Gastrocnemius medialis (tissue), 4 donors: ENCODE results near the gene MAML2. TPM values are rescaled to one million over a fixed set of nuclear protein-coding genes. Genes with fewer than 3 reads are reported as not detected.

Source experiments
- ATAC-seq, 2 donors: fragments of 150-250 bp; one replicate each; pipeline ENCODE4 v1.9.1; 2016
- DNase-seq, 2 donors: peaks; one replicate each; pipeline ENCODE4 v3.0.0-alpha.2; 2019
- H3K27ac ChIP-seq, 4 donors: fragments of 200-600 bp; sonication (generic); 1 replicate in 1 of 4; 2 replicates in 3 of 4; pipeline ENCODE4 v1.5.1; 2016 to 2018; ENCODE audit warnings: mild to moderate bottlenecking in 2 of 4, moderate library complexity in 1 of 4
- H3K27me3 ChIP-seq, 3 donors: fragments of 200-600 bp; sonication (generic) in 2 of 3; 1 replicate in 1 of 3; 2 replicates in 2 of 3; pipeline versions ENCODE4 v1.5.1 to v1.6.0; 2016 to 2019; ENCODE audit warnings: mild to moderate bottlenecking in 1 of 3, moderate library complexity in 1 of 3
- H3K36me3 ChIP-seq, 2 donors: fragments of 200-600 bp; sonication (generic) in 1 of 2; one replicate each; pipeline ENCODE4 v1.5.1; 2017 to 2018
- H3K4me1 ChIP-seq, 2 donors: fragments of 200-600 bp; sonication (generic) in 1 of 2; one replicate each; pipeline ENCODE4 v1.5.1; 2016 to 2017; ENCODE audit warnings: mild to moderate bottlenecking in 2 of 2
- H3K4me3 ChIP-seq, 4 donors: fragments of 200-600 bp; sonication (generic) in 3 of 4; 1 replicate in 1 of 4; 2 replicates in 3 of 4; pipeline ENCODE4 v1.5.1; 2016 to 2019; ENCODE audit warnings: mild to moderate bottlenecking in 2 of 4
- H3K9me3 ChIP-seq, 3 donors: fragments of 200-600 bp; sonication (generic) in 2 of 3; 1 replicate in 1 of 3; 2 replicates in 2 of 3; pipeline ENCODE4 v1.5.1; 2016 to 2019
- CTCF ChIP-seq, 5 experiments: fragments of 450-650 bp in 3 of 5; fragments of 200-600 bp in 2 of 5; sonication (generic) in 2 of 5; IDR thresholded peaks in 4 of 5; conservative IDR thresholded peaks in 1 of 5; 1 replicate in 4 of 5; 2 replicates in 1 of 5; pipeline ENCODE4 v1.5.1; 2016 to 2019; ENCODE audit warnings: antibody characterized with exemption in 5 of 5, mild to moderate bottlenecking in 3 of 5, moderate library complexity in 3 of 5
- POLR2A ChIP-seq, 2 donors: fragments of 450-650 bp; IDR thresholded peaks; one replicate each; pipeline ENCODE4 v1.6.1; 2017; ENCODE audit warnings: antibody characterized with exemption in 2 of 2, mild to moderate bottlenecking in 2 of 2, moderate library complexity in 2 of 2
- in situ Hi-C, 4 donors: fragments of 200-750 bp; cut with MboI; loops; one replicate each; pipeline versions ENCODE4 v1.15.0 to v1.8.0; 2017; ENCODE audit warnings: low sequenced_read_pairs in 4 of 4
- intact Hi-C: fragments of 100-400 bp; cut with DNase I; formaldehyde crosslinking; loops from one replicate; pipeline ENCODE4 v1.15.1; 2023; ENCODE audit warnings: low total_unique reads
- total RNA-seq, 4 donors: library from RNA; depleted of rRNA; stranded (reverse); fragments of >200 nt; gene quantifications; one replicate each; pipeline versions ENCODE4 v1.1.0 to v1.2.3, GENCODE V29; 2016

MAML2 gene
- total RNA-seq, 4 donors from 2014 or later, result 4.1 to 6.3 (median 4.8) TPM

GRCh38 chr11:96168623-96169022 is 174.4 kb downstream of the MAML2 start:
- TF ChIP-seq CTCF (IDR thresholded peaks at IDR 0.05 in 4 of 5, conservative IDR thresholded peaks at IDR 0.05 in 1 of 5), result no peak
- TF ChIP-seq POLR2A (IDR thresholded peaks at IDR 0.05), result no peak
- in situ Hi-C loops, result no loop called here
- peak; percentile 89 to 97 for ATAC-seq
- DNase-seq, result peak; percentile 40 to 48
- intact Hi-C loops, result no loop called here
- H3K9me3 ChIP-seq, result no peaks in the 10 kb centered on the region
- H3K4me1 ChIP-seq, result peaks cover 0 to 12% of the 10 kb centered on the region in 2 donors
- no peak overlapping the region for H3K4me3 ChIP-seq
- H3K36me3 ChIP-seq, result no peaks in the 10 kb centered on the region
- no peaks in the 10 kb centered on the region for H3K27me3 ChIP-seq
- H3K27ac ChIP-seq, result peak overlapping the region; percentile 30 to 56 (median 40)

GRCh38 chr11:96167787-96168186 is 175.2 kb downstream of the MAML2 start:
- Histone ChIP-seq H3K9me3 (no peaks in the 10 kb centered on the region), H3K27ac (peak overlapping the region; percentile 3 to 35 (median 19)), H3K4me3 (no peak overlapping the region), H3K4me1 (peaks cover 0 to 12% of the 10 kb centered on the region in 2 donors), H3K27me3 (no peaks in the 10 kb centered on the region), H3K36me3 (no peaks in the 10 kb centered on the region)
- in situ Hi-C loops (no loop called here), intact Hi-C loops (no loop called here)
- ATAC-seq, result no peak
- TF ChIP-seq POLR2A (IDR thresholded peaks at IDR 0.05), result no peak
- TF ChIP-seq CTCF (IDR thresholded peaks at IDR 0.05 in 4 of 5, conservative IDR thresholded peaks at IDR 0.05 in 1 of 5), result no peak
- DNase-seq, result no peak

- TF ChIP-seq CTCF (IDR thresholded peaks at IDR 0.05 in 4 of 5, conservative IDR thresholded peaks at IDR 0.05 in 1 of 5) (no peak), POLR2A (IDR thresholded peaks at IDR 0.05) (no peak)
- no peaks in the 10 kb centered on the region for H3K27me3 ChIP-seq
- DNase-seq (no peak), ATAC-seq (no peak)
- H3K4me1 ChIP-seq, result peaks cover 0 to 12% of the 10 kb centered on the region in 2 donors
- H3K4me3 ChIP-seq, result no peak overlapping the region
- H3K9me3 ChIP-seq, result no peaks in the 10 kb centered on the region
- intact Hi-C loops (no loop called here), in situ Hi-C loops (no loop called here)
- H3K36me3 ChIP-seq, result no peaks in the 10 kb centered on the region
- H3K27ac ChIP-seq, result peak overlapping the region in 2 of 4 donors; percentile 14 to 29
Observed at GRCh38 chr11:96167203-96167758, 175.7 kb downstream of the MAML2 start.

GRCh38 chr11:96162816-96163499 is 180.0 kb downstream of the MAML2 start:
- intact Hi-C loops, result no loop called here
- TF ChIP-seq CTCF (IDR thresholded peaks at IDR 0.05 in 4 of 5, conservative IDR thresholded peaks at IDR 0.05 in 1 of 5) (no peak), POLR2A (IDR thresholded peaks at IDR 0.05) (no peak)
- in situ Hi-C loops, result no loop called here
- ATAC-seq (peak; percentile 72 to 92), DNase-seq (peak; percentile 14 to 25)
- H3K9me3 ChIP-seq, result no peaks in the 10 kb centered on the region
- H3K4me3 ChIP-seq, result no peak overlapping the region
- H3K27me3 ChIP-seq, result no peaks in the 10 kb centered on the region
- peak overlapping the region; percentile 38 to 70 (median 56) for H3K27ac ChIP-seq
- peaks cover 3 to 8% of the 10 kb centered on the region in 2 donors for H3K4me1 ChIP-seq
- H3K36me3 ChIP-seq, result no peaks in the 10 kb centered on the region
